CD4-positive, alpha-beta T cell treated with Interleukin-15 for 4 hours (primary cell): ENCODE results near the gene ALOX5AP.
"Not testable (repeated sequence)": the region's sequence is repeated elsewhere in the genome, so short reads cannot be mapped to it uniquely, and the experiment has no call there.

Experiments used
- DNase-seq: peaks from one replicate; pipeline ENCODE4 v3.0.0-alpha.2; 2020; ENCODE audit warnings: low spot score

The ALOX5AP gene

DNA sequence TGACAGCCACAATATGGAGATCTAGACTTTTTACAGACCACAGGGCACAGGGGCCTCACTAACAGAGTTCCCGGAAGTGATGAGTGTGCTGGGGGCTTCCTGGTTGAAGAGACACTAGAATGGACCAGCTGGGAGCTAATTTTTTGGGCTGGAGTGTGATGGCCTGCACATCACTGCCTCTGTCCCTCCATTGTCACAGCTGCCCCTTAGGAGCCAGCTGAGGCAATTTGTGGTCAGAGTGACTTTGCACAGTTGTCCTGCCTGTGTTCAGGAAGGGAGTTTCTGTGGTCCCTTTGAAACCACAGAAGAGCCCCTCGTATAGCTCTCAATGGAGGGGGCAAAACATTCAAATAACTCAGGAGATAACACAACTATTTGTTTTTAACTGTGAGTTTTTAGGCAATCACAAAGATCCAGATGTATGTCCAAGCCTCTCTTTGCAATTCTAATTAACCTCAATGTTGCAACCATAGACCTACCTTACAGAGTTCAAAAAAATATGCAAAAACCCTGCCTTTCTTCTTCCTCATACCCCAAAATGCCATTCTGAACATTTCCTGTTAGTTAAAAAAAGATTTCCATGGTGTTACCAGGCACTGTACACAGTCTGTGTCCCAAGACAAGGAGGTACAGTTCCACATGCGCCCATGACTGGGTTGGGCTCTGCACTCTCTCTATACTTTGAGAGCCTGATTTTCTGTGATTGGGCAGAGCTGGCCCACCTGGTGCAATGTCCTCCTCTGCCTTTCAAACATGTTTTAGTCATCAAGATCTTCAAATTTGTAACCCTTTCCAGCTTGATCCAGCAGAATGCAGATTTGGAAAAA lies 2.4 kb downstream of the ALOX5AP start:
- DNase-seq: no peak

DNA sequence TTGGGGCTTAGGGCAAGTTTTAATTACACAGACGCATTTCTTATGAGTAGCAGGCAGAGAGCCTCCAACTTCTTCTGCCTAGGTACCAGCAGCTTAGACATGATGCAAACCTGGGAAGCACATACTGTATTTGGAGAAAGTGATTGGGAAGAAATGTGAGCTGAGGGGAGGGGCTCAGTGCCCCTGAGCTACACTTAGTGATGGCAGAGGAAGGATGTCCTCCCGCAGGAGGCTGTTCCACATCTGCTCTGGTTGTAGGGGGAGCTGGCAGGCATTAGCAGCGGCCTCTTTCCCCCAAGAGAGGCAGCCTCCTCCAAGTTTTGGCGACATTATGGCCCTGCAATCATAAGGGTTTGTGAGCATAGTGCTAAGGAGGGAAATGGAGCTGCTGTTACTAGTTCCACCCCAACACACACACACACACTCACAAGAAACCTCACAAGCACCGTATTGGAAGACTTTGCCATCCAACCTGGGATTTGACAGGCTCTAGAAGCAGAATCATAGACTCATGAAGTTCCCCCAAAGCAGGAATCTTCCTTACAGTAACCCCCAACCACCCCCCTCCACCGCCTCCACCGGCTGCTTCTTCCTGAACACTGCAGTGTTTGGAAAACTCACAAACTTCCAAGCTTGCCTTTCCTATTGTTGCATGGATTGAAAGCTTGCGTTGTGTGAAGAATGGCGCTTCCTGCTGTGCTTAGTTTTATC lies 3.3 kb downstream of the ALOX5AP start:
- no peak for DNase-seq

DNA sequence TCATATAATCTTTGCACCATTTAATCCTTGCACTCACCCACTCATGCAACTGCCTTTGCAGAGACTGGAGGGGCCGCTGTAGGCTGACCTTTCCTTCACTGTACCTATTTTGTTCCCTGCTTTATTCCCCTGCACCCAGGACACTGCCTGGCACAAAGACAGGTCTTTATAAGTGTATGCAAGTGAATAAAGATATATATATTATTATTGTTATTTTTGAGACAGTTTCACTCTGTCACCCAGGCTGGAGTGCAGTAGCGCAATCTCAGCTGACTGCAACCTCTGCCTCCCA lies 3.8 kb downstream of the ALOX5AP start:
- no peak for DNase-seq

DNA sequence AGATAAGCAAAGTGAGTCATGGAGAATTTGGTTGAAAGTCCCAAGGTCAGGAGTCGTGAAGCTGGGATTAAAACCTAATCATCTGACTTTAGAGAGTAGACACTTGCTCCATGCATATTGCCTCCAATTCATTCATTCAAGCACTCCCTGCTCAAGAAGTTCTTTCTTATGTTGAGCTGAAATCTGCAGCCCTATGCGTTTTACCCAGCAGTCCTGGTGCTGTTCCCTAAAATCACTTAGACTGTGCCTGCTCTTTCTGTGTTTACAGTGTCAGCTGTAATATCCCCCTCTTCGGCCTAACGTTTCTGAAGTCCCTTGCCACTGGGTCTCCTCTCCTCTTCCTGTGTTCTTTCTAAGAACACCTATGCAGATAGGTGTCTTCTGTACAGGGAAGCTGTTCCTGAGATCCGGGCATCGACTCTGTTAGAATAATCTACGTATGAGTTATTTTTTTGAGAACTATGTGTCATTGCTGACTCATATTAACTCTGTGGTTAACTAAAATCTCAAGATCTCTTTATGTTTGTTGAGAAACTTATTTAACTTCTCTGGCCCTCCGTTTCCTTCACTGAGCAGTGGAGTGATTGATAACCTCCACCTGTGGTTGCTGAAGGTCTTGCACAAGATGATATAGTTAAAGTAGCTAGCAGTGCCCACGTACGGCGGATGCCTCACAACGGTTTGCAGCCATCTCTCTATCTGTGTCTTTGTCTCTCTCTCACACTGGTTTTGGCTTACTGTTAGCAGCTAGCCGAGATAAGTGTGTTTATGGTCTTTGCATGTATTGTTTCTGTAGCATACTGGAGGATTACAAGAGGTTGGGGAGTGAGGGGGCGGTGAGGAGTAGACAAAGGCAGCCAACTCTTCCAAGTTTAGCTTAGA lies 4.7 kb downstream of the ALOX5AP start:
- peak; percentile 88 for DNase-seq

DNA sequence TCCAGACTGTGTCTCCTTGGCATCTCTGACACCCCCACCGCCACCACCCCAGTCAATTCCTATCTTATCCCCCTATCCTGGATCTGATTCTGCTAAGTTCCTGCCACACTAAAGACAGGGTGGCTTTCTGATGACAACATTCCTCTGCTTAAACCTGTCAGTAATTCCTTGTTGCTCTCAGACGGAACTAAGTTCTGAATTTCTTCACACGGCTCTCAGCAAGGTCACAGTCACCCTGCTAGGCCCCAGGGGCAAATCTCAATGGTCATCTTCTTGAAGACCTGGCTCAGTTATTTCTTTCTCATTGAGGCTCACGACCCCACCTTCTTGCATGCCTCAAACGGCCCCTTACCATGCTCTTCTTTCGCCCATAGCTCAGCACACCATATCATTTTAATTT lies 7.6 kb downstream of the ALOX5AP start:
- no peak for DNase-seq

DNA sequence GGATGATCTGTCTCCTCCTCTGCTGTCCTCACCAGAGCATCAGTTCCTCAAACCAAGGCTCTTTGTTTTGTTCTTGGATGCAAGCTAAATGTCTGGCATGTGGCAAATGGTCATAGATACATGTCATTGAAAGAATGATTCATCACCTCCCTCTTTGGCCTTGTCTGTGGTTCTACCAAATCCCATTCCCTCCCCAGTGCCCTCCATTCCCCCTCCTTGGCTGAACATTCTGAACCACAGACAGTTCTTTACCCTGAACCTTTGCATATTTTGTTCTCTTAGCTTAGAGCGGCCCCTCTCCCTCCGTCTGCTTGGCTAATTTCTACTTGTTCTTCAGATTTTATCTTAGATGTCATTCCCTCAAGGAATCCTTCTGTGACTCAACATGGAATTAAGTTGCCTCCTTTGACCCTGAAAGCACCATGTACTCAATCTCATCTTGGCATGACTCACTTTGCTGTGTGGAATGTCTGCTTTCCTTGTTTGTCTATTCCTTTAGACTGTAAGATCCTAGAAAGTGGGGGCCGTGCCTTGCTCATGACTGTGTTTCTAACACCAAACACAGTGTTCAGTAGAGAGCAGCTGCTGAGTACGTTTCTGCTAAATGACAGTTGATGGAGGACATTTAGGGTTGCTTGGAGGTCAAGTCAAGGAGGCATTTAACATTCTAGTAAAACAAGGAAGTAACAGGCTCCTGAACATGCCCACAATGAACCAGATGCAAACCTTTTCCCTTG lies 8.1 kb downstream of the ALOX5AP start:
- DNase-seq: no peak

DNA sequence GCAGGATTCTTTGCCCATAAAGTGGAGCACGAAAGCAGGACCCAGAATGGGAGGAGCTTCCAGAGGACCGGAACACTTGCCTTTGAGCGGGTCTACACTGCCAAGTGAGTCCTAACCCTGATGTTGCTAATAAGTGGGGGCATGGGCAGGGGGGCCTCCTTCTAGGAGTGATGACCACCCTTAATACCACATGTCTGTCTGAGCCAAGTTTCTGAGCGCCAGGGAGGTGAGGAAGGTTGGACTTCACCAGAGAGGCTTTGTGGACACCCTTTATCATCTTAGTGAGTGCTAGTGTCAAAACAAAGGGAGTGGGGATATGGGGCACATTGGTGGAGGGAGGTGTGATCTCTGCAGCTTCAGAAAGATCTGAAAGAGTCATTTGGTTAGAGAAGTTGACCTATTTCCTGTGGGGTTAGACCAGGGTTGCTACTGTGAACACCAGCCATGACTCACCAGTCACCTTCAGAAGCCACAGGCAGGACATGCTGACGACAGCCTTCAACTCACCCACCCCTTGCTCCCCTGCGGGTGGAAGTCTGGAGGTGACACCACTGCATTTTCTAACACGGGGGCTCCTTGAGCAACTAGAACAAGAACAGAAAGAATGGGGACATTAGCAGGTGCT lies 8.8 kb downstream of the ALOX5AP start:
- peak; percentile 91 for DNase-seq

DNA sequence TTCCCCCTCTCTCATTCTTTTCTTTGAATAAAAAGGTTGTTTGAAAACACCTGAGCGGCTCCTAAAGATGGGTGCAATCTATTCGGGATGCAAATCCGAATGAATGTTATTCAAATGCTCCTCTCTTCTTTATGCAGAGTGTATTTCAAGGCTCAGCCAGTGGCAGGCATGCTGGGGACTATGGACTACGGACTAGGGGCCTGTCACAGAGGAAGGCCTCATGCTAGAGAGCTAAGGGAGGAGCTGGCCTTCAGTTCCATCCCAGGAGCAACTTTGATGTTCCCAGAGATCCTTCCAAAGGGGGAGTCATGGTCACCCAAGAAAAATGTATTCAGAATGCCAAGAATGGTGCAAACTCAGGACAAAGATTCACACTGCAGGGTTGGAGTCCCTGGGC lies 9.3 kb downstream of the ALOX5AP start:
- DNase-seq: no peak

DNA sequence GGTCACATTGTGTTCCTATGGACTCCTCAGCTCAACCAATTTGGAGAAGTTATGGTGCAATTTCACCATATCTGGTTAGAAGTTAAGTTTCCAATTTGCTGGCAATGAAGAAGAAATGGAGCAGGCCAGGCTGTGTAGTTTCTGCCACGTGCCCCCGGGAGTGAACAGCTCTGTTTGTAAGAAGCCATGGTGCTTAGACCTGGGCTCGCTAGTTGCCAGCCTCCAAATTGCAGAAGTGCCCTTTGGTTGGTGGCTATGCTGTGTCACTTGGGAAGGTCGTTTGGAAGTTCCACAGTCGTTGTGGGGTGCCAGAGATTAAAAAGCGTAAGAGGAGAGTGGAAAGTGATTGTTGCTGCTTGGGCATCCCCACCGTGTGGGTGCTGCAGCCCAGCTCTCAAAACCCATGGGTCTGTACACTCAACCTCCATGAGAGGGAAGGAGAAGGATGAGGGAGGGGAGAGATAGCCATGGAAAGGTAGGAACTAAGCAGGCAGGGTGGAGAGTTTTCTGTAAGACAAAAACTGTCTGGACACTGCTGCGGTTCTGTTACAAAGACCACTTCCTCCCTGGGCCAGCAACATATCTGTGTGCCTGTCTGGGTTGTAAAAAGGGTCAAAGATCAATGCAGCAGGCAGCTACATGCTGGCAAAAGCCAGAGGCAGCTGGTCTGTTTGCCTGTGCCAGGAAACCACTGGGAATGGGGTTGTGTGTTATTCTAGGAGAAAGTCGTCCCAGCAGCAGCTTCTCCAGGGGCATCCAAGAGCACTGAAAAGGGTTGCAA lies 10.8 kb downstream of the ALOX5AP start:
- DNase-seq: no peak

DNA sequence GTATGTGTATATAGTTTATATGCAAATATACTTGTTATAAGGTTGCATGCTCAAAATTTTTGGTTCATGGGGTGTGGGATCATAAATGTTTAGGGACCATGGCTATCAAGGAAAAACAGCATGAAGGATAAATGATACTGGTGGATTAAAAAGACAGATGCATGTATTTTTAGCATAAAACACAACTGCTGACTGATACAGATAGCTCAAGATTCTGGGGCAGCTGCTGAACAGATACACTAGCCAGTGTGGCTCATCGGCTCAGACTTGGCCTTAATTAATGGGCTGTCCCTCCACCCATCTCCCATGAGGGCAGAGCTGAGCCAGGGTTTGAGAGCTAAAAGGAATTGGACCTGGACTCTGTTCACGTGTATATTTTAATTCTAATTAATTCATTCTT lies 11.4 kb downstream of the ALOX5AP start:
- no peak for DNase-seq

DNA sequence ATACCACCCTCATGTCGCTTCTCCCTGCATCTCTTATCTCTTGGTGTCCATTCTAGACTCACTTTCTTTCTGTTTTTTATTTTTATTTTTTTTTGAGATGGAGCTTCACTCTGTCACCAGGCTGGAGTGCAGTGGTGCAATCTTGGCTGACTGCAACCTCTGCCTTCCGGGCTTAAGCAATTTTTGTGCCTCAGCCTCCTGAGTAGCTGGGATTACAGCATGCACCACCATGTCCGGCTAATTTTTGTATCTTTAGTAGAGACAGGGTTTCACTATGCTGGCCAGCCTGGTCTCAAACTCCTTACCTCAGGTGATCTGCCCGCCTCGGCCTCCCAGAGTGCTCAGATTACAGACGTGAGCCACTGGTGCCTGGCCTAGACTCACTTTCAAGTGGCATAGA lies 12.5 kb downstream of the ALOX5AP start:
- DNase-seq: not testable (repeated sequence)

DNA sequence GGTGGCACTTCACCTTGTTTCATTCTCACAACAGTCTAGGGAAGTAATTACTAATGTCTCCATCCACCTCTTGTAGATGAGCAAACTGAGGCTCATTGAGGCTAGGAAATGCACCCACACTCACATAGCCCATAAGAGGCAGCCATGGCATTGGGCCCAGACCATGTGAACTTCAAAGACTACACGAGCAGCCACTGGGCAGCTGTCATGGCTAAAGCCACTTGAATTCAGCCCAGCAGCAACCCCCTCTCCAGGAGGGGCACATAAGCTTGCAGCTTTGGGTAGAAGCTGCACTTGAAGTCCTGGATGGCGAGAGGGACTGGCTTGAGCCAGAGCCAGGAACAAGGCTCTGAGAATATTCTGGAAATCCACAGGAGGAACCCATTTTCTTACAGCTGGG lies 13.4 kb downstream of the ALOX5AP start:
- DNase-seq: no peak

DNA sequence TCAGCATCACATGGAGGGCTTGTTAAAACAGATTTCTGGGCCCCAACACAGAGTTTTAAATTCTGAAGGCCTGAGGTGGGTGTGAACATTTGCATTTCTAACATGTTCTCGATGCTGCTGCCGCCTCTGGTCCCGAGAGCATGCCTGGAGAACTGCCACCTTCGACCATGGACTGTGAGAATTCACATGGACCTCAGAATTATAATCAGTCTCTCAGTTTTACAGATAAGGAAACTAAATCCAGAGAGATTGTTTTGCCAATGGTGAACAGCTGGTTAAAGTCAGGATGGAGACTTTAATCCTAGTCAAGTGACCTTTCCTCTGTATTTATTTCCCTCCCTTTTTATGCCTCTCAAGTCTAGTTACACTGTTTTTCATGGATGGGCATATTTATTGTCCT lies 14.7 kb downstream of the ALOX5AP start:
- no peak for DNase-seq

DNA sequence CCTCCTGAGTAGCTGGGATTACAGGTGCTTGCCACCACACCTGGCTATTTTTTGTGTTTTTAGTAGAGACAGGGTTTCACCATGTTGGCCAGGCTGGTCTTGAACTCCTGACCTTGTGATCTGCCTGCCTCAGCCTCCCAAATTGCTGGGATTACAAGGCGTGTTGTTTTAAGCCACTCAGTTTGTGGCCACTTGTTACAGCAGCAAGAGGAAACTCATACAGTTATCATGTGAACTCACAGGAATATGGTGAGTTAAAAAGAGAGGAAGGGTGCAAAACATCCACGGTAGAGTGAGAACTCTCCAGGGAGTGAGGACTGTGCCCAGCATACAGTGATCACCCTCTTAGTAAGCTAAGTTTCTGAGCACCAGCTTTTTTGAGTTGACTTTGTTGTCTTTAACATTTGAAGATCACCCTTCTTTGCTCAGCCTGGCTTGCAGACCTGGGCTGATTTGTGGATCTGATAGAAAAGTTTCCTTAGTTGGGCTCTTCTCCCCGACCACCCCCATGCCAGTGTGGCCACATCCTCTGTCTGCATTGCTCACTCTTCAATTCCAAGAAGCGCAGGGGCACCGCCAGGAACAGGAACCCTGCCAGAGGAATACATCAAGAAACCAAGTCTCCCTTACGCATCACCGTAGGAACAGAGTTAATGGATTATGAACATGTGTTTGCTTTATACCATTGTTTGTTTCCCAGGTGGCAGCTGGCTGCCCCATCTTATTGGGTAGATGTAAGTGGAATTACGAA lies 16.0 kb downstream of the ALOX5AP start:
- DNase-seq: no peak

DNA sequence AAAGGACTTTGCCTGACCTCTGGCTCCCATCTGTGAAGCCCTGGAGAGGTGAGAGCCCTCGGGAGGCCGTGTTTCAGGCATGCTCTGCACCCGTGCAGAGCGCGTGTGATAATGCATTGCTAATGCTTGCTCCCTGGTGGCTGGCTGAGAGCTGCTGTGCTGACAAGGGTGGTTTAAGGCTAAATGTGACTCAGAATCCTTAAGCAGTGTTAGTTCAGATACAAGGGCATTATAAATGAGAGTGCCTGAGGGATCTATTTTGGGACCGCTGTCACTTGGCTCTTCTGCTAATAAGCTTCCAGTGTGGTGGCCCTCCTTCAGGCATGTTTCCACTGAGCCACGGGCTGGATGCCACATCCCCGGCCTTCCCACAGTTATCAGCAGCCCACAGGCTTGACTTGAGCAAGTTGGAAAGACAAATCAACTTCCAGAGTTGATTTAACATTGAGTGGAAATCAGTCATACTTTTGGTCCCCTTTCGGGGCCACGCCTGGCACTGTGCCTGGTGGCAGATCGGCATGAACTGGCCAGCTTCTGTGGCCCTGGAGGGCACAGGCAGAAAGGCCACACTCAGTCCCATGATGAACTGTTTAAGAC lies 17.0 kb downstream of the ALOX5AP start:
- DNase-seq: no peak

DNA sequence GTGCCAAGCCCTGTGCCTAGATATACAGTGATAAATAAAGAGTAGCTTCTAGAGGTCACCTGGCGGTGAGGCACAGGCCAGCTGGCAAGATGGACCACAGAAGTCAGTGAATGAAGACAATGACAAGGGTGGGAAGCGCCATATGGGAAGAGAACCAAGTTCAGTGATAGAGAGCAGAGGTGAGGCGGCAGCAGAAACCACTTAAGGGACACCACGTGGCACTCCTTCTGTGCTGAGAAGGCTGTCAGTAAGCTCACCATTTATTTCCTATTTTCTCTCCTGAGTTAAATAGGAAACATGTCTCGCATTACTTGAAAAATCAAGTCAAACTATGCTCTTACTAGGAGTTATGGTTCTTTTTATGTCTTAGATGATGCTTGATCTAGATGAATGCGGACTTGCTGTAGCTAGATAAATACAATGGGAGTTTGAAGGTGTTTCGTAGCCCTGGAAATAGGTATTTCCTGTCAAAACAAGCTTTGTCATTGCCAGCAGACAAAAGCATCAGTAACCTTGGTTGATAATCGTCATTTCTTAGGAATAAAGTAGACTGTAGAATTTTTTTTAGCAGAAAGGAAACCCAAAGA lies 17.8 kb downstream of the ALOX5AP start:
- no peak for DNase-seq

DNA sequence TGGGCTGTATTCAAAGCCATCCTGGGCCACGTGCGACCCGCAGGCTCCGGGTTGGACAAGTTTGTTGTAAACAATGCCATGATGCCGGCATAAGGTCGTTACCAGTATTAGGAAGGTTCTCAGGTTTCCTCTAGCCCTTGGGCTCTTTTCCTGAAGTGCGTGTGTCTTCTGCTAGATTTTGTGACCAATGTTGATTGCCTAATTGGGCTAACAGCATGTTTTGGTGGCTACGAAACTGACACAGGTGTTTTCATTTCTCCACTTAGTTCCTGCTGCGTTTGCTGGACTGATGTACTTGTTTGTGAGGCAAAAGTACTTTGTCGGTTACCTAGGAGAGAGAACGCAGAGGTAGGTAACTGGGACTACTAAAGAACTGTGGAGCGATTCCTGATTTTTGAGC lies 20.3 kb downstream of the ALOX5AP start:
- no peak for DNase-seq

DNA sequence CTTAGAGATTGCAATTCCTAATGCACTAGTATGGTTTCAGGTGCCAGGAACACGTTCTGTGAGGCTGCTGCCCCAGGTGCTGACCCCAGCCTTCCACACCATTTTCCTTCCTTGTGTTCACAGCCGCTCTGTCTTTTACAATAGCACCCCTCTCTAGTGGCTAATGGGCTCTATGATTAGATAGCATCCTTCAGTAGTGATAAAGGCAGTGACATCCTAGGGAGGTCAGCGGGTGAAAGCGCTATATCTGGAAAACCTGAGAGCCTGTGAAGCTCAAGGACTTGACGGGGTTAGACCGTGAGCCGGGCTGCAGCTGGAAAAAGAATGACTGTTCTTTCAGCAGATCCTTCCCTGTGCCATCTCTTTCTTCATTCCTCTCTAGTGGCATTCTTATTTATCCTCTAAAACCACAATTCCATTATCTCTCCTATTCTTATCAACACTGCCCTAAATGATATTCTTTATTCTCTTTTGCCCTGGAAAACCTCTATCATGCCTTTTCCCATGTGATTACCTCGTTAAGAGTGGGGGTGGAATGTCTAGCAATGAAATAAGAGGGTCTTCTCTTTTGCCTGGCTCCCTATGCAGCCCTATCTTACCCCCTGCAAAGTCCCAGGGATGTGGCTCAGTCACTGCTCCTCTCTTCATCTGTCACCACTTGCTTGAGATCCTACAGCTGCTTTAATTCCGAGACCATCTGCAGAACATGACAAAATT lies 21.8 kb downstream of the ALOX5AP start:
- DNase-seq: no peak

DNA sequence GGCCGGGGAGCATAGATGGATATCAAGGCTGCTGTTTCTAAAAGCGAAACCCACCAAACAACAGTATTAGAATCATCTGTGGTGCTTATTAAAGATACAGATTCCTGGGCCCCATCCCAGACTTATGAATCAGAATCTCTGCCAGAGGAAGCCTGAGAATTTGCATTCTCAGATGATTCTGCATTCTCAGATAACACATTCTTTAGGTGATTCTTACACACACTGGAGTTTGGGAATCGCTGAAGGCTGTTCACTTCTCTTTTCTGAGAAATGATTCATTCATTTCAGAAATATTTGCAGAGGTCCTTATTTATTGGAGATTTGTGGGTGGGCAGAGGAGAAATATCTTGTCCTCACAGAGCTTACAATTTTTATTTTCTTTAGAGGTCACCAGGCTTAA lies 24.4 kb downstream of the ALOX5AP start:
- no peak for DNase-seq
